ENCODE results near the gene MAGEC2. TPM values are rescaled to one million over a fixed set of nuclear protein-coding genes. Genes with fewer than 3 reads are reported as not detected.

The MAGEC2 gene
- total and polyA plus RNA-seq, 7 donors, result not detected

DNA sequence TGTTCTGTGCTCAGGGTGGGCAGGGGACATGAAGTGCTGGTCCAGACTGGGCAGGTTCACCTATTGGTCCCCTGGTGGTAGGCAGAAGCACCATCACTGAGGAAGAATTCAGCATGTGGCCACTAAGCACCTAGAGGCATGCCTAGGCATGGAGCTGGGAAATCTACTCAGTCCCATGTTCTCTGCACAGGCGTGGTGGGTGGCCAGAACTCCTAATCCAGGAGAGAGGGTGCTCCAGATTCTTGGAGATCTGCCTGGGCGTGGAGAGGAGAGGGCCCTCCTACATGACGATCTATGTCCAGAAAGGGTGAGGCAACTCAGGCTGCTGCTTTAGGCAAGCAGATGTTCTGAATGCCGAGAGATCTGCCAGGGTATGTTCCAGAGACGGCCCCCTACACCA, 44.6 kb upstream of the MAGEC2 start:
- TF ChIP-seq, protein P1, sequence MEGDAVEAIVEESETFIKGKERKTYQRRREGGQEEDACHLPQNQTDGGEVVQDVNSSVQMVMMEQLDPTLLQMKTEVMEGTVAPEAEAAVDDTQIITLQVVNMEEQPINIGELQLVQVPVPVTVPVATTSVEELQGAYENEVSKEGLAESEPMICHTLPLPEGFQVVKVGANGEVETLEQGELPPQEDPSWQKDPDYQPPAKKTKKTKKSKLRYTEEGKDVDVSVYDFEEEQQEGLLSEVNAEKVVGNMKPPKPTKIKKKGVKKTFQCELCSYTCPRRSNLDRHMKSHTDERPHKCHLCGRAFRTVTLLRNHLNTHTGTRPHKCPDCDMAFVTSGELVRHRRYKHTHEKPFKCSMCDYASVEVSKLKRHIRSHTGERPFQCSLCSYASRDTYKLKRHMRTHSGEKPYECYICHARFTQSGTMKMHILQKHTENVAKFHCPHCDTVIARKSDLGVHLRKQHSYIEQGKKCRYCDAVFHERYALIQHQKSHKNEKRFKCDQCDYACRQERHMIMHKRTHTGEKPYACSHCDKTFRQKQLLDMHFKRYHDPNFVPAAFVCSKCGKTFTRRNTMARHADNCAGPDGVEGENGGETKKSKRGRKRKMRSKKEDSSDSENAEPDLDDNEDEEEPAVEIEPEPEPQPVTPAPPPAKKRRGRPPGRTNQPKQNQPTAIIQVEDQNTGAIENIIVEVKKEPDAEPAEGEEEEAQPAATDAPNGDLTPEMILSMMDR (IDR thresholded peaks at IDR 0.05), result no peak
- no peaks in the 10 kb centered on the region for H3K36me3 ChIP-seq (ENCODE audit: insufficient read depth in 1 of 2, low read depth in 1 of 2)
- H3K27ac ChIP-seq, result no peak overlapping the region
- DNase-seq, result no peak
- H3K4me3 ChIP-seq, result no peak overlapping the region
- H3K9me3 ChIP-seq, result peaks cover 3% of the 10 kb centered on the region
- WGBS, 3 donors, result 27 to 69% (median 31%) methylated on average over 2 to 5 of the region's 5 CpGs
- H3K27me3 ChIP-seq (ENCODE audit: insufficient read depth in 3 of 3, low read length in 2 of 3), result no peaks in the 10 kb centered on the region
- no peak for ATAC-seq
- intact Hi-C loops (cut with DNase I), result no loop called here
- no peaks in the 10 kb centered on the region for H3K4me1 ChIP-seq

DNA sequence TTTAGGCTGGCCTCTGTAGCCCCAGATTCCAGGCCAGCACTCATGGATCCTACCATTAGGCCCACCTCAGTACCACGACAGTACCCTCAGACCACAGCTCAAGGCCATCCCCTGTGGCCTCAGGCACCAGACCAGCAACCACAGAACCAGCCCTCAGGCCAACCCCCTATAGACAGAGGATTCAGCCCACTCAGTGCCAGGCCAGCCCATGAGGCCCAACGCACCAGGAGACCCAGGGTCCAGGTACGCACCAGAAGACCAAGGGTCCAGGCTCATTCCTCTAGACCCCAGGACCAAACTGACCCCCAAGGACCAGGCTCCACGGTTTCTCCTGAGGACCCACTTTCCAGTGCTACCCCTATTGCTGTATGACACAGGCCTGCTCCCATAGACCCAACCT, 39.5 kb upstream of the MAGEC2 start:
- Histone ChIP-seq H3K36me3 (ENCODE audit: insufficient read depth in 1 of 2, low read depth in 1 of 2) (no peaks in the 10 kb centered on the region), H3K9me3 (no peaks in the 10 kb centered on the region), H3K4me1 (no peaks in the 10 kb centered on the region), H3K27me3 (ENCODE audit: insufficient read depth in 3 of 3, low read length in 2 of 3) (no peaks in the 10 kb centered on the region), H3K27ac (no peak overlapping the region), H3K4me3 (no peak overlapping the region)
- intact Hi-C loops (cut with DNase I), result no loop called here
- DNase-seq (no peak), ATAC-seq (no peak)
- WGBS, 3 donors, result 45 to 100% (median 83%) methylated on average over 1 to 4 of the region's 4 CpGs
- TF ChIP-seq, protein P1 (IDR thresholded peaks at IDR 0.05), result no peak

DNA sequence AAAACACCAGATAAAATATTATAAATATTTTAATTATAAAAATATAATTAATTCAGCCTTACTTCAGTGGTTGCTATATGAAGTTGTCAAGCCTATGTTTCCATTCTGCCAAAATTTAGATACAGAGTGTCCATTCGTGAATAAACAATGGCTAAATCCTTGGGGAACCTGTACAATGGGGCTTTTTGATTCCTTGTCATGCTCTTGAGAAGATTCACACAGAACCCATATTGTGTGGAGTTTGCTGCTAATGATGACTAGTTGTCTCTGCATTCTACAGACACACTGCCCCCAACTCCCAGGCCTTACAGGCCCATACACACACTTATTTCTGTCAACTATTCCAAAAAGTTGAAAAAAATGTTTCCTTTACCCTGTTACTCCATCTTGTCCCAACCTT, 33.4 kb upstream of the MAGEC2 start:
- 18 to 55% (median 21%) methylated on average over 1 of the region's 1 CpG for WGBS, 3 donors
- H3K4me3 ChIP-seq, result no peak overlapping the region
- no peaks in the 10 kb centered on the region for H3K4me1 ChIP-seq
- H3K9me3 ChIP-seq, result no peaks in the 10 kb centered on the region
- no peaks in the 10 kb centered on the region for H3K27me3 ChIP-seq (ENCODE audit: insufficient read depth in 3 of 3, low read length in 2 of 3)
- ATAC-seq (no peak), DNase-seq (no peak)
- TF ChIP-seq, protein P1 (IDR thresholded peaks at IDR 0.05), result no peak
- H3K27ac ChIP-seq, result no peak overlapping the region
- intact Hi-C loops (cut with DNase I), result no loop called here
- H3K36me3 ChIP-seq (ENCODE audit: insufficient read depth in 1 of 2, low read depth in 1 of 2), result no peaks in the 10 kb centered on the region

DNA sequence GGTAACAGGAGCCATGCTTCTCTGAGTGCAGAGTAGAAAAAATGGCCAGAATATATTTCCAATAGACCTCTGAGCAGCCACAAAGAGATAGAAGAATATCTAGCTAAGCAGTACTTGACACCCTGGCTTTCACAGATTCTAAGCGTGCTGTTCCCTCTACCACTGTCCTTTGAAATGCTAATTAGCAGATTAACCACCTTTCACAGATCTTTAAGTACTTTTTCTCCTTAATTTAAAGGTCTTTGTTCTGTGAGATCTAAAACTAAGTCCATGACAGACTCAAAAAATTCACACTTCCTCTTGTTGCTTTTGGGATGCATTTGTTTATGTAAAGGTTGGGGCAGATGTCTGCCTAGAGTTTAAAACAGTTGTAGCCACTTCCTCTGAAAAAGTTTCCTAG, 28.3 kb upstream of the MAGEC2 start:
- ATAC-seq (no peak), DNase-seq (no peak)
- Histone ChIP-seq H3K27me3 (ENCODE audit: insufficient read depth in 3 of 3, low read length in 2 of 3) (no peaks in the 10 kb centered on the region), H3K27ac (no peak overlapping the region), H3K9me3 (no peaks in the 10 kb centered on the region), H3K4me1 (no peaks in the 10 kb centered on the region), H3K36me3 (ENCODE audit: insufficient read depth in 1 of 2, low read depth in 1 of 2) (no peaks in the 10 kb centered on the region), H3K4me3 (no peak overlapping the region)
- 15 to 37% (median 20%) methylated on average over 1 of the region's 1 CpG for WGBS, 3 donors
- intact Hi-C loops (cut with DNase I), result no loop called here
- TF ChIP-seq, protein P1 (IDR thresholded peaks at IDR 0.05), result no peak

DNA sequence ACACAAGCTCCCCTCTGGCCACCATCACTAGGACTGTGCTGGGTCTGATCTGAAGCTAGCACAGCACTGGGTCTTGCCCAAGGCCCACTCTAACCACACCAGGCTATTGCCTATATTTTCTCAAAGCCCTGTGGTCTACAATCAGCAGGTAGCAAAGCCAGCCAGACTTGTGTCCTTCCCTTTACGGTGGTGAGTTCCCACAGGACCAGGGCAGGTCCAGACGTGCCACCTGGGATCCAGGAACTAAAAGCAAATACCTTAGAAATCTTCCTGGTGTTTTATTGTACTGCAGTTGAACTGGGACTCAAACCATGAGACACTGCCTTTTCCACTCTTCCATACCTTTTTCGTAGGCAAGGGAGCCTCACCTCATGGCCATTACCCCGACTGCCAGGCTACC, 9.0 kb upstream of the MAGEC2 start:
- H3K27ac ChIP-seq, result no peak overlapping the region
- no peak overlapping the region for H3K4me3 ChIP-seq
- no peaks in the 10 kb centered on the region for H3K9me3 ChIP-seq
- 70 to 82% (median 79%) methylated on average over 4 of the region's 4 CpGs for WGBS, 3 donors
- intact Hi-C loops (cut with DNase I), result no loop called here
- no peaks in the 10 kb centered on the region for H3K4me1 ChIP-seq
- ATAC-seq, result no peak
- no peaks in the 10 kb centered on the region for H3K36me3 ChIP-seq (ENCODE audit: insufficient read depth in 1 of 2, low read depth in 1 of 2)
- DNase-seq, result no peak
- H3K27me3 ChIP-seq (ENCODE audit: insufficient read depth in 3 of 3, low read length in 2 of 3), result no peaks in the 10 kb centered on the region
- TF ChIP-seq, protein P1 (IDR thresholded peaks at IDR 0.05), result no peak

Data from psoas muscle (tissue), 8 donors.